HuH-7.5 (cell line): Measurements from ENCODE around the gene ZFP42.
"Not testable (repeated sequence)": the region's sequence is repeated elsewhere in the genome, so short reads cannot be mapped to it uniquely, and the experiment has no call there.

Experiments
- DNase-seq: peaks from one replicate; pipeline ENCODE4 v3.0.0; 2011; ENCODE audit warnings: low spot score

ZFP42 gene

DNA sequence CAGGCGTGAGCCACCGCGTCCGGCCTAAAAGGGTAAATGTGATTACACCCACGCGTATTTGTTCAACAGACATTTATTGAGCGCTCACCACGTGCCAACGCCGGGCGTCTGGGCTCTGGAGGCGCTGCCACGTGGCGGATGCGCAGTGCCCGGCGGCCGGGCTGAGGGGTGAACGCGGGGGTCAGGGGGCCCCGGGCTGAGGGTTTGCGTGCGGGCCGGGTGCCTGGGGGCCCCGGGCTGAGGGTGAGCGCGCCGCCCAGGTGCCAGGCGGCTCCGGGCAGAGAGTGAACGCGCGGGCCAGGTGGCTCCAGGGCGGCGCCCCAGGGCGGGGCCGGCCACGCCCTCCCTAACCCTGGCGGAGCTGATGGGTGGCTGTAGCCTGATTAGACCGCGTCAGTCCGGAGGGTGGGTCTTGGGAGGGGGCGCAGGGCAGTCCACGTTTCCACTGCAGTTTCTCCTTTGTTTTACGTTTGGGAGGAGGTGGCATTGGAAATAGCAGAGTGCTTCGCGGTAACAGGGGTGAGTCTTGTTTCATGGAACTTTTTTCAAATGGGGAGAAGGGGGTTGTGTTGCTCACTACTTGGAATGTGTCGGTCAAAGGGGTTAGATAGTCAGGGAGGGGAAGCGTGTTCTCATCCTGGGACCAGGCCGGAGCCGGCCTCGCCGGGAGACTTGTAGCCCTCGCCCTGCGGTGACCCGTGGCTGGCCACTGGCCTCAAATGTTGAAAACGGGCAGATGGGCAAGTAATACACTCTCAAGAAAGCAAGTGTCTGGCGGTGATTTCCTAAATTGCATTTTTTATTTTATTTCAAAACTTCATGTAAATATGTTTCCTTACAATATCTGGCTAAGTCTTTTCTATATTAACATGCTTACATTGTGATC lies at the start of gene ZFP42:
Gene ZFP42 (plus strand): TSS at position 450 of the 886 bp plus-strand sequence. CDS start 7,037 bp downstream, outside the sequence.
- DNase-seq, result no peak

- no peak for DNase-seq
These were observed 34.4 kb upstream of the ZFP42 start for GRCh38 chr4:187961171-187961570.

DNA sequence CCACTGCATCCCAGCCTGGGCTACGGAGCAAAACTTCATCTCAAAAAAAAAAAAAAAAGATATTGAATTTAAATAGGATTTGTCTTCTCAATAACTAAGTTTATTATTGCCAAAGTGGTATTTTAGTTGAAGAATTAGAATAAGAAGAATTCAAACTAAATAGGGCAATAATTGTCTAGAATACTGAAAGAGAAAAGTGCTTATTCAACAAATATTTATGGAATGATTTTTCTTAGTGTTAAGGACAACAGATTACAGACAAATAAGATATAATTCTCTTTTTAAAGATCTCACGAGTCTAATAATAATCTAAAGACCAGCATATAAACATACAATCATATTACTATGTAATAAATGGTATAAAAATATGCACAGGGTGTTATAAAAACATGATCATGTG lies 33.6 kb upstream of the ZFP42 start:
- DNase-seq, result no peak

DNA sequence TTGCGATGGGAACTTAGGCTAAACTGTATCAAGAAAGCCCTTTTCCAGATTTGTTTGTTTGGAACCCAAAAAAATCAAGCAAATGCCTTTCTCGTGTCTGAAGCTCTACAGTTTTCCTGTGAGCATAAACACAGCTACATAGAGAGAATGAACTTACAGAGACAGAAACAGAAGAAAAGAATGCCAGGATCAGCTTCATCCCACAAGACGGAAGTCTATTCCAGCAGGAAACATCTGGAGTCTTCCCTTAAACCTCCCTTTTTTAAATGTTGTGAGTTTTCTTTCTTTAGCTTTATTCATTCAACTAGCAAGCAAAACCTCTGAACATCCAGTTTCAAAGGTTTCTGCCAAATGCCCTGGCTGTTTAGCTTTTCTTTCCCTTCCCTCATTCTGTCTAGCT lies 32.6 kb upstream of the ZFP42 start:
- DNase-seq, result no peak

DNA sequence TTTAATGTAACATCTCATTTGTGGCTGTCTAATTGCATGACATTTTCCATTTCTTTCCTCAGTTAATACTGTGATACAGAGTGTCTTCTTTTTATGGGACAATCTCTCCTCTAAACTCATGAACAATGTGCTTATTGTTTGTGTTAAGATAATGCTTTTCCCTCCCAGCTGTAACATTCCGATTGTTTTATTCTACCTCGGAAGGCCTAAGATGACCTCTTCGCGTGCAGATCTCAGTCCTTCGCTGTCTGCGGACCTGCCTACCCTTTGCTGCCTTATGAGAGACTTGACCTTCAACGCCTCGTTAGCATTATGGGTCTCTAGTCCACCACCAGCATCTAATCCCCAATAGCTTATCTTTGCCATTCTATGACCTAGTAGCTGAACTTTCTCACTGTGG lies 29.8 kb upstream of the ZFP42 start:
- no peak for DNase-seq

GRCh38 chr4:187972135-187972534 lies 23.4 kb upstream of the ZFP42 start:
- no peak for DNase-seq

DNA sequence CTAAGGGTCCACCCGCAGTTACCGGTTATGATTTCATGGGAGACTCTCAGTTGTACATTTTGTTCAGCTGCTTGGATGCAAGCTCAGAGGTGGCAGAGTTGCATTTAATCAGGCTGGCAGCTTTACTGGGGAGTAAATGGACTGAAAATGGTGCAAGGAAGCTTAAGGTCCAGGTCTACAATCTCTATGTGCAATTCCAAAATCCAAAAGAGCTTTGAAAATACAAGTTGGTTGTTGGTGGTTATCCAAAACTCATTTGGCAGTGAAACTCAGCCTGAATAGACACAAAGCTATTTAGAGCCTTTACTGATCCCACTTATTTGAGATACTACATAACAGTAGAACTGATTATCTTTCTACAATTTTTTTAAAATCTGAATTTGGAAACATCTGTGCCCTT lies 11.8 kb upstream of the ZFP42 start:
- no peak for DNase-seq

GRCh38 chr4:187992971-187993370 lies 2.6 kb upstream of the ZFP42 start:
- no peak for DNase-seq

- no peak for DNase-seq
These were observed 1.7 kb upstream of the ZFP42 start for GRCh38 chr4:187993827-187994226.

- no peak for DNase-seq
These were observed 1.1 kb downstream of the ZFP42 start for GRCh38 chr4:187996502-187997177.

- not testable (repeated sequence) for DNase-seq
These were observed 2.4 kb downstream of the ZFP42 start for GRCh38 chr4:187997991-187998390.

GRCh38 chr4:187999406-187999932 lies 3.9 kb downstream of the ZFP42 start:
- no peak for DNase-seq

DNA sequence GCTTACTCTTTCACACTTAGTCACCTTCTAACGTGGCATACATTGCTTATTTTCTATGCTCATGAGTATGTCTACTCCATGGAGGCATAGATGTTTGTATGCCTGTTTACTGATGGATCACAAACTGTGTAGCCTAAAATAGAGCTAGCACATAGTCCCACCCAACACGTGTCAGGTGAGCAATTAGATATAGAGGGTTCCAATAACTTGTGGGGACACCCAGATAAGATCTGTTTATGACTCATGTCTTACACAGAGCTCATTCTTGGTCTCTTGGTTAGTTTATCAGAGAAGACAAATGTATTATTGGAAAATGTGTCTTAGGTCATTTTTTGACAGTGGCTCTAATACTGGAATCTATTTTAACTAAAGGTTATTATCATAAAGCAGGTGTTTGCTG lies 6.8 kb downstream of the ZFP42 start:
- DNase-seq, result no peak

- no peak for DNase-seq
These were observed 7.2 kb downstream of the ZFP42 start for GRCh38 chr4:188002751-188003150.

- no peak for DNase-seq
These were observed 10.0 kb downstream of the ZFP42 start for GRCh38 chr4:188005561-188005960.

DNA sequence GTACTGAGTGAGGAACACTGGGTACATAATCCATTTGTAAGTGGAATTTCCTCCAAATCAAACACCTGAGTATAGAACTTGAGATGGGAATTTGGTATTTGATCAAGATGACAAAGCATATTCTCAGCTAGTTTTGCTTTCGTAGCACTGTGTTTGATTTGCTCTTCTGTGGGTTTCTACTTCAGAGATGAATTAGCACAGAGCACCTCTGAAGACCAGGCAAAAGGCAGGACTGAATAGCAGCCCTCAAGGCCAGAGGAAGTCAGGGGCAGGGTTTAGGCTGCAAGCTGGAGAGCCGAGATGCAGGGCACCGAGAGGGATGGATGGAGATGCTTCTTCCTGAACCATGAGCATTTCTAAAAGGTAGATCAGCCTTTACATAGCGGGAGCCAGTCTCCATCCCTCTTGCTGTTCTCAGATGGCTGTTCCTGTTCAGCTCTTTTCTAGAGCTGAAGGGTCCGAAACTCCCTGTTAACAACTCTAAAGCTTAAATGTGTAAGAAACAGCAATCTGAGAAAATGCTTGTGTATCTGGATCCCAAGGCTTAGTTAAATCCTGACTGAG lies 10.8 kb downstream of the ZFP42 start:
- DNase-seq, result no peak

- no peak for DNase-seq
These were observed 12.8 kb downstream of the ZFP42 start for GRCh38 chr4:188008377-188008776.

GRCh38 chr4:188012426-188012945 lies 16.9 kb downstream of the ZFP42 start:
- DNase-seq, result no peak

DNA sequence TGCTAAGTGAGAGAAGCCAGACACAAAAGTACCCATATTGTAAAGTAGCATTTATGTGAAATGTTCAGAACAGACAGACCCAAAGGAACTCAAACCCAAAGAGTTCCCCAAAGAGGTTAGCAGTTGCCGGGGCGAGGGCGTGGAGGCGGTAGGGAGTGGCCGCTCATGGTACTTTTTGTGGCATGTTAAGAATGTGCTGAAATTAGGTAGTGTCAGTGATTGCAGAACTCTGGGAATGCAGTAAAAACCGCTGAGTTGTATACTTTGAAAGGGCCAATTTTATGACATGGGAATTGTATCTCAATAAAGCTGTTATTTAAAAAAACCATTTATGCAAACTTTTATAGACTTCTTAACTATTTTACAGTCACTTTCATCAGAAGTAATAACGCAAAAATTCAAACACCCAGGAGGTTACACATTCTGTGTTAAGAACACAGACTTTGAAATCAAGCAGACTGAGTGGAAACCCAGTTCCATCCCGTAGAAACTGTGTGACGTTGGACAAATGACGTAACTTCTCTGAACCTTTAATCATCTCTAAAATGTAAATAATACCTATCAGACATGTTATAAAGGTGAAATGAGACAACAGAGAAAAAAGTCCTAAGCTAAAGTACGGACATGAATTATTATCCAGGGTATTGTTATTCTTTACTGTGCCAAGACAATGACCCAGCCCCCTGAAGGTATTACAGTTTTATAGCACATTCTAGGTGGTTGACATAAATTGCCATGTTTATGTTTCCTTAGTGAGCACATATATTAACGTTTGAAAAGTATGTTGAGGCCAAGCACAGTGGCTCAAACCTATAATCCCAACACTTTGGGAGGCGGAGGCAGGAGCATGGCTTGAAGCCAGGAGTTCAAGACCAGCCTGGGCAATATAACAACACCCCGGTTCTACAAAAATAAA lies 19.7 kb downstream of the ZFP42 start:
- DNase-seq, result no peak

GRCh38 chr4:188016754-188017153 lies 21.2 kb downstream of the ZFP42 start:
- DNase-seq, result no peak

- no peak for DNase-seq
These were observed 22.7 kb downstream of the ZFP42 start for GRCh38 chr4:188018262-188018661.
